IMR-90 (cell line): ENCODE results near the gene CUTC. TPM values are rescaled to one million over a fixed set of nuclear protein-coding genes. Genes with fewer than 3 reads are reported as not detected.

ENCODE experiments used
- ATAC-seq: fragments of 200-7000 bp; cut with Tn5 transposase; 2 replicates; pipeline ENCODE4 v1.9.1; 2020; ENCODE audit warnings: low read depth, mild to moderate bottlenecking, moderate library complexity
- BruUV-seq: library from RNA; stranded (reverse); fragments of 400-500 nt; replicated peaks from 2 replicates; lab custom pipeline; 2021; lab: Mats Ljungman, UMichigan
- CTCF ChIA-PET: fragments of 300-600 bp; formaldehyde crosslinking; extraction: SDS; loops from one replicate; lab custom pipeline; 2021; ENCODE audit warnings: antibody characterized with exemption; lab: Yijun Ruan, JAX
- POLR2A ChIA-PET: fragments of 300-600 bp; sonication (Branson Sonifier 250); formaldehyde crosslinking; loops from one replicate; lab custom pipeline; 2022; ENCODE audit warnings: antibody characterized with exemption; ENCODE audit not compliant: unreplicated experiment; lab: Charles Lee
- DNase-seq: peaks from one replicate; pipeline ENCODE4 v3.0.0; 2013
- H2AFZ ChIP-seq: replicated peaks from 2 replicates; pipeline ENCODE3; 2013; ENCODE audit warnings: low read length, mild to moderate bottlenecking; ENCODE audit not compliant: poor library complexity
- H2AK5ac ChIP-seq: 2 replicates; pipeline ENCODE4 v1.6.1; 2013; ENCODE audit warnings: low read depth, low read length, inconsistent platforms
- H2AK9ac ChIP-seq: replicated peaks from 2 replicates; pipeline ENCODE3; 2013; ENCODE audit warnings: mild to moderate bottlenecking, low read depth, low read length, moderate library complexity; ENCODE audit not compliant: poor library complexity
- H2BK120ac ChIP-seq: 2 replicates; pipeline ENCODE4 v1.6.1; 2013; ENCODE audit warnings: low read depth, low read length, inconsistent platforms
- H2BK15ac ChIP-seq: 3 replicates; pipeline ENCODE4 v1.6.1; 2013; ENCODE audit warnings: low read depth, low read length, inconsistent platforms
- H2BK20ac ChIP-seq: 2 replicates; pipeline ENCODE4 v1.6.1; 2013; ENCODE audit warnings: low read depth, mild to moderate bottlenecking, inconsistent platforms, low read length, moderate library complexity
- H2BK5ac ChIP-seq: 2 replicates; pipeline ENCODE4 v1.6.1; 2013; ENCODE audit warnings: mild to moderate bottlenecking, low read depth, low read length, inconsistent platforms; ENCODE audit not compliant: poor library complexity, severe bottlenecking
- H3K14ac ChIP-seq: replicated peaks from 2 replicates; pipeline ENCODE4 v1.6.1; 2013; ENCODE audit warnings: low read depth, low read length, inconsistent platforms
- H3K18ac ChIP-seq: 2 replicates; pipeline ENCODE4 v1.6.1; 2013; ENCODE audit warnings: low read depth, low read length, control low read depth
- H3K23ac ChIP-seq: 2 replicates; pipeline ENCODE4 v1.6.1; 2013; ENCODE audit warnings: low read depth, low read length, inconsistent platforms
- H3K27ac ChIP-seq: 2 replicates; pipeline ENCODE4 v1.5.1; 2013; ENCODE audit warnings: mild to moderate bottlenecking, control low read depth, low read length; ENCODE audit not compliant: insufficient read depth
- H3K27me3 ChIP-seq: 2 replicates; pipeline ENCODE4 v1.6.1; 2013; ENCODE audit warnings: low read length; ENCODE audit not compliant: control insufficient read depth, insufficient read depth
- H3K36me3 ChIP-seq: 2 replicates; pipeline ENCODE4 v1.6.1; 2013; ENCODE audit warnings: low read length, mixed read lengths; ENCODE audit not compliant: control insufficient read depth, insufficient read depth
- H3K4ac ChIP-seq: 2 replicates; pipeline ENCODE4 v1.6.1; 2013; ENCODE audit warnings: low read depth, low read length, inconsistent platforms
- H3K4me1 ChIP-seq: 2 replicates; pipeline ENCODE4 v1.6.1; 2013; ENCODE audit warnings: low read length, mixed read lengths; ENCODE audit not compliant: control insufficient read depth, insufficient read depth
- H3K4me2 ChIP-seq: 2 replicates; pipeline ENCODE4 v1.6.1; 2013; ENCODE audit warnings: low read depth, mild to moderate bottlenecking, control low read depth, low read length, moderate library complexity
- H3K4me3 ChIP-seq: 2 replicates; pipeline ENCODE4 v1.5.1; 2013; ENCODE audit warnings: low read depth, mild to moderate bottlenecking, control low read depth, low read length, moderate library complexity; ENCODE audit not compliant: insufficient read depth
- H3K56ac ChIP-seq: 2 replicates; pipeline ENCODE4 v1.6.1; 2013; ENCODE audit warnings: low read length, inconsistent platforms; ENCODE audit not compliant: insufficient read depth; ENCODE audit errors: extremely low read depth
- H3K79me1 ChIP-seq, 2 experiments: 2 replicates each; pipeline ENCODE4 v1.6.1; 2013; ENCODE audit warnings: low read length in 2 of 2, inconsistent platforms in 1 of 2, low read depth in 1 of 2
- H3K9ac ChIP-seq: 2 replicates; pipeline ENCODE4 v1.6.1; 2013; ENCODE audit warnings: low read depth, low read length, control low read depth
- H3K9me1 ChIP-seq: 2 replicates; pipeline ENCODE4 v1.6.1; 2013; ENCODE audit warnings: low read length, inconsistent platforms; ENCODE audit not compliant: insufficient read depth
- H3K9me3 ChIP-seq: 2 replicates; pipeline ENCODE4 v1.6.1; 2013; ENCODE audit warnings: low read length; ENCODE audit not compliant: control insufficient read depth, insufficient read depth
- H4K20me1 ChIP-seq: 2 replicates; pipeline ENCODE4 v1.6.1; 2013; ENCODE audit warnings: low read length, inconsistent platforms; ENCODE audit not compliant: insufficient read depth
- H4K5ac ChIP-seq: 2 replicates; pipeline ENCODE4 v1.6.1; 2013; ENCODE audit warnings: mild to moderate bottlenecking, low read depth, low read length, control low read depth
- H4K8ac ChIP-seq, 2 experiments: 2 replicates each; pipeline ENCODE4 v1.6.1; 2013; ENCODE audit warnings: low read depth in 2 of 2, low read length in 2 of 2, control low read depth in 1 of 2, inconsistent platforms in 1 of 2
- H4K91ac ChIP-seq: 2 replicates; pipeline ENCODE4 v1.6.1; 2013; ENCODE audit warnings: low read depth, low read length, inconsistent platforms; ENCODE audit not compliant: insufficient read depth
- NFE2L2 ChIP-seq: fragments of 150-350 bp; IDR thresholded peaks from 2 replicates; pipeline ENCODE4 v1.6.1; 2016; ENCODE audit warnings: low read depth, mild to moderate bottlenecking, low read length
- USF2 ChIP-seq: fragments of 150-350 bp; IDR thresholded peaks from 2 replicates; pipeline ENCODE4 v1.6.1; 2017; ENCODE audit warnings: mild to moderate bottlenecking, antibody characterized with exemption, low read length, low read depth
- WGBS, 2 experiments: methylation state at CpG; one replicate each; pipeline versions ENCODE4 v1.1.5 to v1.1.7; 2013; ENCODE audit warnings: missing lambda C conversion rate in 2 of 2; ENCODE audit not compliant: insufficient read length in 1 of 2; ENCODE audit errors: extremely low coverage in 2 of 2; 5-methylcytosine and 5-hydroxymethylcytosine counted together
- dilution Hi-C: fragments of 300-500 bp; cut with HindIII; formaldehyde crosslinking; loops from one replicate; pipeline ENCODE4 v1.14.3; 2018; ENCODE audit warnings: low sequenced_read_pairs; ENCODE audit not compliant: unreplicated experiment
- in situ Hi-C: fragments of 300-500 bp; cut with MboI; formaldehyde crosslinking; loops from 3 replicates; pipeline ENCODE4 v1.14.3; 2019; ENCODE audit warnings: low sequenced_read_pairs, inconsistent platforms, mixed read lengths
- intact Hi-C: fragments of 100-400 bp; cut with micrococcal nuclease; formaldehyde crosslinking; loops from 2 replicates; pipeline ENCODE4 v1.10.0; 2022
- polyA plus RNA-seq, 3 experiments: library from polyadenylated mRNA; depleted of rRNA; stranded (reverse); fragments of >200 nt; gene quantifications; 2 replicates each; pipeline ENCODE4 v1.2.3, GENCODE V29; 2012; ENCODE audit warnings: low replicate concordance in 1 of 3
- total RNA-seq: library from RNA; depleted of rRNA; stranded (reverse); fragments of >200 nt; gene quantifications from 2 replicates; pipeline ENCODE4 v1.2.3, GENCODE V29; 2012

Gene CUTC
- total and polyA plus RNA-seq, 2 of the 4 experiments (the other 2 are of a cell fraction): 7.0 to 10.2 TPM

GRCh38 chr10:99708428-99709012, 23.5 kb upstream of the CUTC start:
- Histone ChIP-seq H3K79me1 (peaks cover 3 to 9% of the 10 kb centered on the region in 2 experiments; a peak in 3 of 4 replicates), H2BK15ac (no peak overlapping the region), H4K91ac (peak overlapping the region; percentile 52; the same call in 1 of the 2 replicates), H4K20me1 (no peaks in the 10 kb centered on the region), H2BK20ac (no peak overlapping the region; the same call in 1 of the 2 replicates), H3K9me1 (no peaks in the 10 kb centered on the region), H3K36me3 (peaks cover 28% of the 10 kb centered on the region), H3K4me1 (peaks cover 11% of the 10 kb centered on the region; the same call in 1 of the 2 replicates), H3K9me3 (no peaks in the 10 kb centered on the region), H4K5ac (peak overlapping the region; percentile 99; the same call in 1 of the 2 replicates), H3K18ac (peak overlapping the region; percentile 98), H2AK5ac (no peak overlapping the region), H2AK9ac (no peak overlapping the region), H3K27ac (peak overlapping the region; percentile 75; the same call in 1 of the 2 replicates), H3K23ac (no peak overlapping the region), H3K27me3 (no peaks in the 10 kb centered on the region), H3K14ac (no peak overlapping the region), H3K4me3 (no peak overlapping the region), H2BK5ac (peak overlapping the region; percentile 98), H4K8ac (peak overlapping the region in 1 of 2 experiments; percentile 41; a peak in 1 of 4 replicates), H3K9ac (no peak overlapping the region), H2AFZ (no peak overlapping the region), H2BK120ac (peak overlapping the region; percentile 20; the same call in 1 of the 2 replicates), H3K4ac (no peak overlapping the region; the same call in 1 of the 2 replicates), H3K56ac (no peak overlapping the region), H3K4me2 (0 out of 2 replicates have a peak overlapping the region, but pooled peaks have one; percentile 3)
- intact Hi-C loops (no loop called here), dilution Hi-C loops (no loop called here), in situ Hi-C loops (no loop called here)
- DNase-seq (peak; percentile 56), ATAC-seq (peak; percentile 41)
- CTCF ChIA-PET: interaction anchor here (0.9 kb wide), 1 partner anchor 78 kb away, joined by 3 read pairs; no protein-coding TSS in a partner anchor
- WGBS, 2 experiments: no CpG with 5 or more reads among the region's 1 CpG
- POLR2A ChIA-PET: no interaction called here
- no peak for TF ChIP-seq USF2
- TF ChIP-seq NFE2L2: peak; percentile 96
- BruUV-seq: no TSS peak
